HCT116 (cell line): ENCODE results near the gene UBE2L6. TPM values are rescaled to one million over a fixed set of nuclear protein-coding genes. Genes with fewer than 3 reads are reported as not detected.

ENCODE experiments used
- ATAC-seq: fragments of 200-7000 bp; cut with Tn5 transposase; 2 replicates; pipeline ENCODE4 v1.9.1; 2020; ENCODE audit warnings: mild to moderate bottlenecking, moderate library complexity
- BruUV-seq: library from RNA; stranded (reverse); fragments of 400-500 nt; replicated peaks from 2 replicates; lab custom pipeline; 2021; lab: Mats Ljungman, UMichigan
- CTCF ChIA-PET: fragments of 300-600 bp; sonication (Branson Sonifier 250); formaldehyde crosslinking; loops from one replicate; lab custom pipeline; 2021; ENCODE audit warnings: antibody characterized with exemption; lab: Charles Lee
- POLR2A ChIA-PET: fragments of 300-600, 350-600 bp; sonication (Branson Sonifier 250); formaldehyde crosslinking; loops from one replicate; lab custom pipeline; 2021; ENCODE audit warnings: antibody characterized with exemption; lab: Charles Lee
- RAD21 ChIA-PET, 2 experiments: fragments of 300-600 bp; sonication (Branson Sonifier 250); formaldehyde crosslinking; loops; one replicate each; lab custom pipeline; 2023; ENCODE audit warnings: low total read pairs in 2 of 2; ENCODE audit not compliant: uncharacterized antibody in 2 of 2, unreplicated experiment in 2 of 2, low non-redundant PET in 1 of 2; lab: Charles Lee
- DNase-seq: peaks from one replicate; pipeline ENCODE4 v3.0.0-alpha.2; 2010; ENCODE audit warnings: low read depth, low spot score
- H2AFZ ChIP-seq: fragments of 200-600 bp; shearing (Covaris generic), sonication (generic); 2 replicates; pipeline ENCODE4 v1.6.1; 2017; ENCODE audit warnings: low read depth, mixed run types, mixed read lengths, antibody characterized with exemption, low read length; ENCODE audit not compliant: poor library complexity, severe bottlenecking
- H3K27ac ChIP-seq: 2 replicates; pipeline ENCODE4 v1.5.1; 2012; ENCODE audit warnings: low read depth, low read length
- H3K27me3 ChIP-seq: fragments of 200-600 bp; sonication (generic); 2 replicates; pipeline ENCODE4 v1.6.1; 2016; ENCODE audit warnings: mixed run types, low read length, mixed read lengths; ENCODE audit not compliant: insufficient read depth
- H3K36me3 ChIP-seq, 2 experiments: fragments of 200-500 bp in 1 of 2; fragments of 200-600 bp in 1 of 2; sonication (Bioruptor generic) in 1 of 2; sonication (generic) in 1 of 2; 2 replicates each; pipeline versions ENCODE4 v1.5.1 to v1.6.1; 2014 to 2016; ENCODE audit warnings: low read length in 2 of 2, inconsistent platforms in 1 of 2, mixed read lengths in 1 of 2, mixed run types in 1 of 2; ENCODE audit not compliant: insufficient read depth in 2 of 2, control insufficient read depth in 1 of 2
- H3K4me1 ChIP-seq, 2 experiments: fragments of 200-600 bp in 1 of 2; sonication (generic) in 1 of 2; 2 replicates each; pipeline versions ENCODE4 v1.5.1 to v1.6.1; 2012 to 2017; ENCODE audit warnings: low read length in 2 of 2, inconsistent platforms in 1 of 2, mild to moderate bottlenecking in 1 of 2, mixed read lengths in 1 of 2, mixed run types in 1 of 2, moderate library complexity in 1 of 2; ENCODE audit not compliant: insufficient read depth in 2 of 2, control insufficient read depth in 1 of 2
- H3K4me2 ChIP-seq: fragments of 200-600 bp; sonication (generic); 2 replicates; pipeline ENCODE4 v1.6.1; 2017; ENCODE audit warnings: mixed run types, low read length, mixed read lengths
- H3K4me3 ChIP-seq, 2 experiments: fragments of 200-600 bp in 1 of 2; sonication (generic) in 1 of 2; replicated peaks in 1 of 2; 2 replicates each; pipeline ENCODE4 v1.5.1; 2011 to 2016; ENCODE audit warnings: low read length in 2 of 2, control low read depth in 1 of 2, low read depth in 1 of 2, mild to moderate bottlenecking in 1 of 2, mixed read lengths in 1 of 2, mixed run types in 1 of 2
- H3K79me2 ChIP-seq: fragments of 200-600 bp; sonication (generic); 2 replicates; pipeline ENCODE4 v1.6.1; 2017; ENCODE audit warnings: mild to moderate bottlenecking, mixed run types, low read length, moderate library complexity, mixed read lengths; ENCODE audit not compliant: insufficient read depth
- H3K9ac ChIP-seq: fragments of 200-600 bp; sonication (generic); 2 replicates; pipeline ENCODE4 v1.6.1; 2016; ENCODE audit warnings: low read length, mixed read lengths
- H3K9me2 ChIP-seq: fragments of 200-600 bp; sonication (generic), shearing (Covaris generic); 2 replicates; pipeline ENCODE4 v1.6.1; 2017; ENCODE audit warnings: mixed run types, mild to moderate bottlenecking, moderate library complexity; ENCODE audit not compliant: insufficient read depth
- H3K9me3 ChIP-seq, 2 experiments: fragments of 200-500 bp in 1 of 2; fragments of 200-600 bp in 1 of 2; sonication (Bioruptor generic) in 1 of 2; sonication (generic) in 1 of 2; 2 replicates each; pipeline ENCODE4 v1.6.1; 2014 to 2017; ENCODE audit warnings: low read length in 2 of 2, mixed read lengths in 2 of 2, inconsistent platforms in 1 of 2, low read depth in 1 of 2, mild to moderate bottlenecking in 1 of 2, mixed run types in 1 of 2, moderate library complexity in 1 of 2; ENCODE audit not compliant: control insufficient read depth in 1 of 2, insufficient read depth in 1 of 2
- H4K20me1 ChIP-seq: fragments of 200-600 bp; sonication (generic), shearing (Covaris generic); 2 replicates; pipeline ENCODE4 v1.6.1; 2017; ENCODE audit warnings: mixed run types, mild to moderate bottlenecking, moderate library complexity; ENCODE audit not compliant: insufficient read depth
- CEBPB ChIP-seq: IDR thresholded peaks from 2 replicates; pipeline ENCODE4 v1.6.1; 2012; ENCODE audit warnings: low read depth
- EZH2phosphoT487 ChIP-seq: fragments of 200-600 bp; IDR thresholded peaks from 2 replicates; pipeline ENCODE4 v1.6.1; 2018; ENCODE audit warnings: antibody characterized with exemption, borderline replicate concordance
- RAD21 ChIP-seq: IDR thresholded peaks from 2 replicates; pipeline ENCODE4 v1.6.1; 2012; ENCODE audit warnings: low read depth, mild to moderate bottlenecking
- YY1 ChIP-seq: IDR thresholded peaks from 2 replicates; pipeline ENCODE4 v1.6.1; 2011; ENCODE audit warnings: low read length, low read depth, moderate library complexity, mild to moderate bottlenecking; ENCODE audit not compliant: insufficient replicate concordance; ENCODE audit errors: extremely low read depth
- ZNF274 ChIP-seq: fragments of 200-500 bp; sonication (Bioruptor generic); IDR thresholded peaks from 2 replicates; pipeline ENCODE4 v1.6.1; 2014; ENCODE audit warnings: mild to moderate bottlenecking, low read depth, low read length, inconsistent platforms
- intact Hi-C: fragments of 100-400 bp; cut with micrococcal nuclease; formaldehyde crosslinking; loops from 2 replicates; pipeline ENCODE4 v1.10.0; 2022
- total RNA-seq: library from RNA; stranded (reverse); gene quantifications from one replicate; pipeline ENCODE4 v1.2.1, GENCODE V29; 2021; ENCODE audit not compliant: unreplicated experiment
- TF ChIP-seq, protein P1 (sequence below): IDR thresholded peaks from 2 replicates; pipeline ENCODE4 v1.6.1; 2012; ENCODE audit warnings: low read depth

Gene UBE2L6
- total RNA-seq, 1 experiment from 2014 or later = 24.8 TPM

DNA sequence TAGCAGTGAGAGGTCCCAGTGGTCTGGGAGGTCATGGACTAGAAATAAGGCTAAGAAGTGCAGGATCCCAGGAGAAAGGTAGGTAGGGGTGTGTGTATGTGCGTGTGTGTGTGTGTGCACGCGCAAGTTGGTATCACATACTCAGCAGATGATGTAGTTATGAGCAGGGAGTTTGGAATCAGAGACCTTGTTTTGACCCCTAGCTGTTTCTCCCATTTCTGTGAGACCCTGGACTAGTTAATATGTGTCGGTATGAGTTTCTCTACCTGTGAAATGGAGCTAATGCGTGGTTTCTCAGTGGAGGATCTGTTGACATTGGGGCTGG is 31.3 kb upstream of the UBE2L6 start:
- Histone ChIP-seq H3K36me3 (no peaks in the 10 kb centered on the region), H3K4me3 (no peak overlapping the region), H3K9ac (no peak overlapping the region), H3K4me1 (peaks cover 0 to 10% of the 10 kb centered on the region in 2 experiments; a peak in 2 of 4 replicates), H3K4me2 (no peak overlapping the region; the same call in 1 of the 2 replicates), H3K9me2 (no peaks in the 10 kb centered on the region), H3K27ac (no peak overlapping the region), H4K20me1 (no peaks in the 10 kb centered on the region), H3K9me3 (no peaks in the 10 kb centered on the region), H2AFZ (no peak overlapping the region), H3K79me2 (no peaks in the 10 kb centered on the region), H3K27me3 (no peaks in the 10 kb centered on the region)
- ATAC-seq = no peak
- ChIA-PET POLR2A (no interaction called here), CTCF (no interaction called here), RAD21 (no interaction called here)
- intact Hi-C loops = no loop called here
- no peak for TF ChIP-seq YY1
- TF ChIP-seq, protein P1, sequence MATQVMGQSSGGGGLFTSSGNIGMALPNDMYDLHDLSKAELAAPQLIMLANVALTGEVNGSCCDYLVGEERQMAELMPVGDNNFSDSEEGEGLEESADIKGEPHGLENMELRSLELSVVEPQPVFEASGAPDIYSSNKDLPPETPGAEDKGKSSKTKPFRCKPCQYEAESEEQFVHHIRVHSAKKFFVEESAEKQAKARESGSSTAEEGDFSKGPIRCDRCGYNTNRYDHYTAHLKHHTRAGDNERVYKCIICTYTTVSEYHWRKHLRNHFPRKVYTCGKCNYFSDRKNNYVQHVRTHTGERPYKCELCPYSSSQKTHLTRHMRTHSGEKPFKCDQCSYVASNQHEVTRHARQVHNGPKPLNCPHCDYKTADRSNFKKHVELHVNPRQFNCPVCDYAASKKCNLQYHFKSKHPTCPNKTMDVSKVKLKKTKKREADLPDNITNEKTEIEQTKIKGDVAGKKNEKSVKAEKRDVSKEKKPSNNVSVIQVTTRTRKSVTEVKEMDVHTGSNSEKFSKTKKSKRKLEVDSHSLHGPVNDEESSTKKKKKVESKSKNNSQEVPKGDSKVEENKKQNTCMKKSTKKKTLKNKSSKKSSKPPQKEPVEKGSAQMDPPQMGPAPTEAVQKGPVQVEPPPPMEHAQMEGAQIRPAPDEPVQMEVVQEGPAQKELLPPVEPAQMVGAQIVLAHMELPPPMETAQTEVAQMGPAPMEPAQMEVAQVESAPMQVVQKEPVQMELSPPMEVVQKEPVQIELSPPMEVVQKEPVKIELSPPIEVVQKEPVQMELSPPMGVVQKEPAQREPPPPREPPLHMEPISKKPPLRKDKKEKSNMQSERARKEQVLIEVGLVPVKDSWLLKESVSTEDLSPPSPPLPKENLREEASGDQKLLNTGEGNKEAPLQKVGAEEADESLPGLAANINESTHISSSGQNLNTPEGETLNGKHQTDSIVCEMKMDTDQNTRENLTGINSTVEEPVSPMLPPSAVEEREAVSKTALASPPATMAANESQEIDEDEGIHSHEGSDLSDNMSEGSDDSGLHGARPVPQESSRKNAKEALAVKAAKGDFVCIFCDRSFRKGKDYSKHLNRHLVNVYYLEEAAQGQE = no peak
- TF ChIP-seq EZH2phosphoT487 = no peak
- no peak for TF ChIP-seq CEBPB
- TF ChIP-seq RAD21 = no peak
- TF ChIP-seq ZNF274 = no peak
- BruUV-seq = no TSS peak
- DNase-seq = no peak
